ENCODE measurements around the gene GH1. TPM values are rescaled to one million over a fixed set of nuclear protein-coding genes. Genes with fewer than 3 reads are reported as not detected.
"Not testable (repeated sequence)": the region's sequence is repeated elsewhere in the genome, so short reads cannot be mapped to it uniquely, and the experiment has no call there.

GH1 gene
- not detected in 2 replicates for polyA plus RNA-seq (2012; rRNA removed)
- not detected in 2 replicates for polyA plus RNA-seq (2012; cell fraction: cytosol; rRNA removed)
- polyA plus RNA-seq (2012; cell fraction: nucleus; rRNA removed), result not detected in 2 replicates

- H3K4me3 ChIP-seq (ENCODE audit: low read depth in 2 of 2, low read length in 1 of 2); H3K4me1 ChIP-seq (ENCODE audit: control insufficient read depth in 1 of 2, insufficient read depth in 2 of 2, low read depth in 1 of 2, low read length in 1 of 2); H2AFZ ChIP-seq (ENCODE audit: low read depth); H3K9ac ChIP-seq; H3K9me2 ChIP-seq; POLR2A ChIA-PET; H3K4me2 ChIP-seq; H3F3A ChIP-seq (replicated peaks; ENCODE audit: insufficient read depth); H3K27ac ChIP-seq (ENCODE audit: low read depth in 2 of 2, low read length in 1 of 2); H3K36me3 ChIP-seq (replicated peaks in 1 of 2; ENCODE audit: control insufficient read depth in 1 of 2, insufficient read depth in 2 of 2, low read length in 1 of 2); H3K9me3 ChIP-seq; H3K79me2 ChIP-seq (ENCODE audit: insufficient read depth); H4K20me1 ChIP-seq (ENCODE audit: insufficient read depth): not testable (repeated sequence)
- CTCF ChIA-PET, result interaction anchor here (0.6 to 6.7 kb wide), 65 partner anchors 8 to 501 kb away, joined by 3 to 214 read pairs (median 6); partner anchors contain the start of genes CD79B, CSHL1, ERN1 and ICAM2
- peak; percentile 18 for DNase-seq
- WGBS (ENCODE audit: low lambda C conversion rate), result 53% methylated on average over 10 of the region's 10 CpGs
- H3K27me3 ChIP-seq (ENCODE audit: insufficient read depth), result peaks cover 34% of the 10 kb centered on the region
These were observed at the start of gene GH1 for GRCh38 chr17:63918789-63919305. TSS of gene GH1 (minus strand) at chr17:63918839. CDS start at chr17:63918776, 63 bp downstream.

- TF ChIP-seq USF1 (IDR thresholded peaks at IDR 0.05; ENCODE audit: borderline replicate concordance, low read depth) (peak; percentile 24; the same call in 1 of the 2 replicates), TCF12 (IDR thresholded peaks at IDR 0.05) (no peak), CTCF (IDR thresholded peaks at IDR 0.05) (no peak), FOXM1 (IDR thresholded peaks at IDR 0.05; ENCODE audit: low read depth) (no peak)
- no peak overlapping the region for H2AFZ ChIP-seq (ENCODE audit: low read depth)
- ChIA-PET CTCF (interaction anchor here (0.8 to 4.1 kb wide), 9 partner anchors 11 to 314 kb away, joined by 3 to 22 read pairs (median 4); no protein-coding TSS in a partner anchor), POLR2A (no interaction called here)
- H3K9ac ChIP-seq, result no peak overlapping the region
- H3F3A ChIP-seq (replicated peaks; ENCODE audit: insufficient read depth), result no peaks in the 10 kb centered on the region
- H3K27ac ChIP-seq (ENCODE audit: low read depth in 2 of 2, low read length in 1 of 2), result no peak overlapping the region
- no peaks in the 10 kb centered on the region for H3K27me3 ChIP-seq (ENCODE audit: insufficient read depth)
- no peak for DNase-seq
- no peak overlapping the region for H3K4me2 ChIP-seq
- H3K79me2 ChIP-seq (ENCODE audit: insufficient read depth), result no peaks in the 10 kb centered on the region
- H3K9me3 ChIP-seq, result no peaks in the 10 kb centered on the region
- H3K36me3 ChIP-seq (replicated peaks in 1 of 2; ENCODE audit: control insufficient read depth in 1 of 2, insufficient read depth in 2 of 2, low read length in 1 of 2), result no peaks in the 10 kb centered on the region
- no peaks in the 10 kb centered on the region for H4K20me1 ChIP-seq (ENCODE audit: insufficient read depth)
- H3K4me1 ChIP-seq (ENCODE audit: control insufficient read depth in 1 of 2, insufficient read depth in 2 of 2, low read depth in 1 of 2, low read length in 1 of 2), result no peaks in the 10 kb centered on the region
- 78% methylated on average over 19 of the region's 19 CpGs for WGBS (ENCODE audit: low lambda C conversion rate)
- no peaks in the 10 kb centered on the region for H3K9me2 ChIP-seq
- H3K4me3 ChIP-seq (ENCODE audit: low read depth in 2 of 2, low read length in 1 of 2), result no peak overlapping the region
These were observed 49.3 kb upstream of the GH1 start for GRCh38 chr17:63967953-63968352.

GRCh38 chr17:63966646-63967264 lies 48.1 kb upstream of the GH1 start:
- Histone ChIP-seq H3K4me1 (ENCODE audit: control insufficient read depth in 1 of 2, insufficient read depth in 2 of 2, low read depth in 1 of 2, low read length in 1 of 2) (no peaks in the 10 kb centered on the region), H4K20me1 (ENCODE audit: insufficient read depth) (no peaks in the 10 kb centered on the region), H3K4me3 (ENCODE audit: low read depth in 2 of 2, low read length in 1 of 2) (no peak overlapping the region), H3K27ac (ENCODE audit: low read depth in 2 of 2, low read length in 1 of 2) (no peak overlapping the region), H3K79me2 (ENCODE audit: insufficient read depth) (no peaks in the 10 kb centered on the region), H3K9ac (no peak overlapping the region), H3K36me3 (replicated peaks in 1 of 2; ENCODE audit: control insufficient read depth in 1 of 2, insufficient read depth in 2 of 2, low read length in 1 of 2) (no peaks in the 10 kb centered on the region), H2AFZ (ENCODE audit: low read depth) (no peak overlapping the region), H3K27me3 (ENCODE audit: insufficient read depth) (no peaks in the 10 kb centered on the region), H3K9me3 (no peaks in the 10 kb centered on the region), H3K4me2 (no peak overlapping the region), H3K9me2 (no peaks in the 10 kb centered on the region), H3F3A (replicated peaks; ENCODE audit: insufficient read depth) (no peaks in the 10 kb centered on the region)
- CTCF ChIA-PET, result interaction anchor here (1.4 to 4.3 kb wide), 8 partner anchors 9 to 61 kb away, joined by 3 to 30 read pairs (median 6); partner anchors contain the start of gene GH1
- POLR2A ChIA-PET, result no interaction called here
- DNase-seq, result no peak
- WGBS (ENCODE audit: low lambda C conversion rate), result 78% methylated on average over 11 of the region's 11 CpGs
- TF ChIP-seq SIN3A (IDR thresholded peaks at IDR 0.05; ENCODE audit: borderline replicate concordance, low read depth, low read length) (no peak), RCOR1 (IDR thresholded peaks at IDR 0.05; ENCODE audit: low read length) (no peak), FOXJ3 (CRISPR knock-in tag; IDR thresholded peaks at IDR 0.05) (no peak), RXRA (IDR thresholded peaks at IDR 0.05; ENCODE audit: borderline replicate concordance, low read depth) (no peak), FOSL2 (IDR thresholded peaks at IDR 0.05; ENCODE audit: borderline replicate concordance, low read depth) (no peak), IRF3 (IDR thresholded peaks at IDR 0.05; ENCODE audit: low read depth, low read length) (no peak), RFX5 (IDR thresholded peaks at IDR 0.05; ENCODE audit: low read length) (no peak), GABPA (IDR thresholded peaks at IDR 0.05; ENCODE audit: low read depth) (no peak), USF2 (IDR thresholded peaks at IDR 0.05; ENCODE audit: borderline replicate concordance, low read depth, low read length) (no peak)

Data from SK-N-SH (cell line).